ENCODE data around the gene ZSCAN5A.
"Not testable (repeated sequence)": the region's sequence is repeated elsewhere in the genome, so short reads cannot be mapped to it uniquely, and the experiment has no call there.

ZSCAN5A gene, protein sequence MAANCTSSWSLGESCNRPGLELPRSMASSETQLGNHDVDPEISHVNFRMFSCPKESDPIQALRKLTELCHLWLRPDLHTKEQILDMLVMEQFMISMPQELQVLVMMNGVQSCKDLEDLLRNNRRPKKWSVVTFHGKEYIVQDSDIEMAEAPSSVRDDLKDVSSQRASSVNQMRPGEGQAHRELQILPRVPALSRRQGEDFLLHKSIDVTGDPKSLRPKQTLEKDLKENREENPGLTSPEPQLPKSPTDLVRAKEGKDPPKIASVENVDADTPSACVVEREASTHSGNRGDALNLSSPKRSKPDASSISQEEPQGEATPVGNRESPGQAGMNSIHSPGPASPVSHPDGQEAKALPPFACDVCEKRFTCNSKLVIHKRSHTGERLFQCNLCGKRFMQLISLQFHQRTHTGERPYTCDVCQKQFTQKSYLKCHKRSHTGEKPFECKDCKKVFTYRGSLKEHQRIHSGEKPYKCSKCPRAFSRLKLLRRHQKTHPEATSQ

DNA sequence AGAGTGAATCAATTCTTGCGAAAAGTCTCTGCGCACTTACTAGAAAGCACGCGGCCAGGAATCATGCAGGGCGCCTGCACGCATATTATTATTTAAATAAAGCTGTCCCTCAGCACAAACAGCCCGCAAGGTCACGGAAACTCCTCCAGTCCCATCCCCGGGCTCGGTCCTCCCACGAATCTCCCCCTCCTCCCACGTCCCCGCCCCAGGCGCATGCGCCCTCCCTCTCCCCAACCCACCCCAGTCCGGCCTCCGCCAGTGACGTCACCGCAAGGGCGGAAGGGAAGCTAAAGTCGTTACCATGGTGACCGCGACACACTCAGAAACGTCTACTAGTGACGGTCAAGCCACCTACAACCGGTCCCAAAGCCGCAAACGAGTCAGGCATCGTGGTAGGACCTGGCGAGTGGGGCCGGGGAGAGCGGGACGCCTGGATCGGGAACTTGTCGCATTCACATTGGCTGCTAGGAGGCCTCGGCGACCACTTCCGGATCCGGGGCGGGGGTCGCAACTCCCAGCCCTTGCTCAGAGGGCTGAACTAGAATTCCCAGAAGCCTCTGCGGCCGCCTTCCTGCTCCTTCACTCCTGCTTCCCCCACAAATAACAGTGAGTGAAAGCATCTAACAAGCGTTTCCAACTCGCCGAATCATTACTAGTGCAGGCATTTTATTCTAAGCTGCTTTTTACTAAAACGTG is at the start of gene ZSCAN5A:
ZSCAN5A (minus strand) TSS at position 459 of the 696 bp plus-strand sequence. CDS start 89,793 bp downstream, outside the sequence.
- Mint-ChIP-seq H3K9me3 (no peaks in the 10 kb centered on the region), H3K4me1 (ENCODE audit: low read depth) (peaks cover 13% of the 10 kb centered on the region), H3K36me3 (ENCODE audit: low read depth) (peaks cover 7% of the 10 kb centered on the region), H3K4me3 (peak within 1 kb of the TSS; percentile 96), H3K27ac (peak within 1 kb of the TSS; percentile 99), H3K27me3 (ENCODE audit: low read depth) (no peaks in the 10 kb centered on the region)

GRCh38 chr19:56360841-56361240 is 46.2 kb upstream of the ZSCAN5A start:
- no peaks in the 10 kb centered on the region for H3K4me1 Mint-ChIP-seq (ENCODE audit: low read depth)
- no peaks in the 10 kb centered on the region for H3K27me3 Mint-ChIP-seq (ENCODE audit: low read depth)
- H3K36me3 Mint-ChIP-seq (ENCODE audit: low read depth): peaks cover 5% of the 10 kb centered on the region
- H3K9me3 Mint-ChIP-seq: peaks cover 75% of the 10 kb centered on the region
- H3K27ac Mint-ChIP-seq: no peak overlapping the region
- no peak overlapping the region for H3K4me3 Mint-ChIP-seq

DNA sequence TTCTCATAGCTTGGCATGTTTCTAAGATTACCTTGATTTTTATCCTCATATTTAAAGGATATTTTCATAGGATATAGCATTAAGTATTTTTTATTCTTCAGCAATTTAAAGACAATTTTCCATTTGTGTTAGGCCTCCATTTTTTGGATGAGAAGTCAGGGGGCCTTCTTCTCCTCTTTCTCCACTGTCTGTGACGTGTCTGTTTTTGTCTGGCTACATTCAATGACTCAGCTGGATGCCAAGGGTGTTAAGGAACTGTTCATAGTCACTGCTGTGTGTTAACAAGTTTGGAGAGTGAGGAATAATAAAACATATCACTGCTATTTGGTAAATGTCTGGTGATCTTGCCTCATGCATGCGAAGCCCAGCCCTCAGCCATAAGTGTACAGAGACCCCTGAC is 42.3 kb upstream of the ZSCAN5A start:
- Mint-ChIP-seq H3K36me3 (ENCODE audit: low read depth) (peaks cover 4% of the 10 kb centered on the region), H3K27ac (no peak overlapping the region), H3K27me3 (ENCODE audit: low read depth) (no peaks in the 10 kb centered on the region), H3K9me3 (peaks cover 56% of the 10 kb centered on the region), H3K4me3 (no peak overlapping the region), H3K4me1 (ENCODE audit: low read depth) (no peaks in the 10 kb centered on the region)

DNA sequence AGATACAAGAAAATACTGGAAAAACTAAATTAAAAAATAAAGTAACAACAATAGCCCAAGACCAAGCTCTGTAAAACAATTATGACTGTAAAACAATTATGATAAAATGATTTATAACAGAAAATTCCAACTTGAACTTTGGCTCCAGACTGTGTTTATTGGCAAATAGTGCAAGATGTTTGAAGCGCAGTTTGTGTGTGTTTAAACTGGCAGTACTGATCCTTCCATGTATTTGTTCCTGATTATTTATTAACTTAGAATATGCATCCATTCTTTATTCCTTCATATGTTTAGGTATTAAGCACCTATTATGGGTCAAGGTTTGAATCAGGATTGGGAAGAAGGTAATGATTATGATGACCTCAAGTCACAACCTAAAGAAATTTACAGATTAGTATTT is 40.9 kb upstream of the ZSCAN5A start:
- H3K36me3 Mint-ChIP-seq (ENCODE audit: low read depth): peaks cover 4% of the 10 kb centered on the region
- peaks cover 45% of the 10 kb centered on the region for H3K9me3 Mint-ChIP-seq
- no peaks in the 10 kb centered on the region for H3K27me3 Mint-ChIP-seq (ENCODE audit: low read depth)
- H3K4me1 Mint-ChIP-seq (ENCODE audit: low read depth): no peaks in the 10 kb centered on the region
- H3K4me3 Mint-ChIP-seq: no peak overlapping the region
- no peak overlapping the region for H3K27ac Mint-ChIP-seq

- no peaks in the 10 kb centered on the region for H3K27me3 Mint-ChIP-seq (ENCODE audit: low read depth)
- H3K9me3 Mint-ChIP-seq: peaks cover 11% of the 10 kb centered on the region
- no peaks in the 10 kb centered on the region for H3K36me3 Mint-ChIP-seq (ENCODE audit: low read depth)
- H3K4me1 Mint-ChIP-seq (ENCODE audit: low read depth): no peaks in the 10 kb centered on the region
- H3K4me3 Mint-ChIP-seq: no peak overlapping the region
- H3K27ac Mint-ChIP-seq: no peak overlapping the region
Measured at GRCh38 chr19:56351208-56351607, 36.6 kb upstream of the ZSCAN5A start.

- H3K9me3 Mint-ChIP-seq: peaks cover 5% of the 10 kb centered on the region
- no peaks in the 10 kb centered on the region for H3K27me3 Mint-ChIP-seq (ENCODE audit: low read depth)
- H3K4me1 Mint-ChIP-seq (ENCODE audit: low read depth): no peaks in the 10 kb centered on the region
- no peak overlapping the region for H3K4me3 Mint-ChIP-seq
- H3K27ac Mint-ChIP-seq: no peak overlapping the region
- no peaks in the 10 kb centered on the region for H3K36me3 Mint-ChIP-seq (ENCODE audit: low read depth)
Measured at GRCh38 chr19:56350416-56351045, 35.9 kb upstream of the ZSCAN5A start.

GRCh38 chr19:56348289-56348877 is 33.7 kb upstream of the ZSCAN5A start:
- Mint-ChIP-seq H3K27me3 (ENCODE audit: low read depth) (no peaks in the 10 kb centered on the region), H3K4me3 (no peak overlapping the region), H3K27ac (no peak overlapping the region), H3K9me3 (no peaks in the 10 kb centered on the region), H3K4me1 (ENCODE audit: low read depth) (no peaks in the 10 kb centered on the region), H3K36me3 (ENCODE audit: low read depth) (no peaks in the 10 kb centered on the region)

- no peak overlapping the region for H3K4me3 Mint-ChIP-seq
- no peaks in the 10 kb centered on the region for H3K27me3 Mint-ChIP-seq (ENCODE audit: low read depth)
- no peak overlapping the region for H3K27ac Mint-ChIP-seq
- peaks cover 8% of the 10 kb centered on the region for H3K9me3 Mint-ChIP-seq
- no peaks in the 10 kb centered on the region for H3K36me3 Mint-ChIP-seq (ENCODE audit: low read depth)
- no peaks in the 10 kb centered on the region for H3K4me1 Mint-ChIP-seq (ENCODE audit: low read depth)
Measured at GRCh38 chr19:56347163-56347778, 32.6 kb upstream of the ZSCAN5A start.

GRCh38 chr19:56341948-56342347 is 27.3 kb upstream of the ZSCAN5A start:
- Mint-ChIP-seq H3K4me1 (ENCODE audit: low read depth) (no peaks in the 10 kb centered on the region), H3K9me3 (peaks cover 30% of the 10 kb centered on the region), H3K36me3 (ENCODE audit: low read depth) (no peaks in the 10 kb centered on the region), H3K27ac (no peak overlapping the region), H3K27me3 (ENCODE audit: low read depth) (no peaks in the 10 kb centered on the region), H3K4me3 (no peak overlapping the region)

DNA sequence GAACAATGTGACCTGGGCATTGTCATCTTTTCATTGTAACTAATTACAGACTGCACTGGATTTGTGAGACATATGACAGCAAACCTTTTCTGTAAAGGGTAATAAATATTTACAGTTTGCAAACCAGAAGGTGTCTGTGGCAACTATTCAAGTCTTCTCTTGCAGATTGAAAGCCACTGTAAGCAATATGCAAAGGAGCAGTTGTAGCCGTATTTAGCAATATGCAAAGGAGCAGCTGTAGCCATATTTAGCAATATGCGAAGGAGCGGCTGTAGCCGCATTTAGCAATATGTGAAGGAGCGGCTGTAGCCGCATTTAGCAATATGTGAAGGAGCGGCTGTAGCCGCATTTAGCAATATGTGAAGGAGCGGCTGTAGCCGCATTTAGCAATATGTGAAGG is 24.4 kb upstream of the ZSCAN5A start:
- H3K27ac Mint-ChIP-seq; H3K4me1 Mint-ChIP-seq (ENCODE audit: low read depth); H3K4me3 Mint-ChIP-seq; H3K36me3 Mint-ChIP-seq (ENCODE audit: low read depth); H3K27me3 Mint-ChIP-seq (ENCODE audit: low read depth): not testable (repeated sequence)
- peaks cover 30% of the 10 kb centered on the region for H3K9me3 Mint-ChIP-seq

DNA sequence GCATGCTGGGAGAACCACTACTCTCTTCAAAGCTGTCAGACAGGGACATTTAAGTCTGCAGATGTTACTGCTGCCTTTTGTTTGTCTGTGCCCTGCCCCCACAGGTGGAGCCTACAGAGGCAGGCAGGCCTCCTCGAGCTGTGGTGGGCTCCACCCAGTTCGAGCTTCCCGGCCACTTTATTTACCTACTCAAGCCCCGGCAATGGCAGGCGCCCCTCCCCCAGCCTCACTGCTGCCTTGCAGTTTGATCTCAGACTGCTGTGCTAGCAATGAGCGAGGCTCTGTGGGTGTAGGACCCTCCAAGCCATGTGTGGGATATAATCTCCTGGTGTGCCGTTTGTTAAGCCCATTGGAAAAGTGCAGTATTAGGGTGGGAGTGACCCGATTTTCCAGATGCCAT is 22.4 kb upstream of the ZSCAN5A start:
- H3K4me3 Mint-ChIP-seq; H3K27me3 Mint-ChIP-seq (ENCODE audit: low read depth); H3K4me1 Mint-ChIP-seq (ENCODE audit: low read depth); H3K27ac Mint-ChIP-seq; H3K36me3 Mint-ChIP-seq (ENCODE audit: low read depth): not testable (repeated sequence)
- peaks cover 26% of the 10 kb centered on the region for H3K9me3 Mint-ChIP-seq

GRCh38 chr19:56335371-56335770 is 20.7 kb upstream of the ZSCAN5A start:
- not testable (repeated sequence) for H3K4me3 Mint-ChIP-seq; H3K27me3 Mint-ChIP-seq (ENCODE audit: low read depth); H3K36me3 Mint-ChIP-seq (ENCODE audit: low read depth); H3K27ac Mint-ChIP-seq; H3K4me1 Mint-ChIP-seq (ENCODE audit: low read depth)
- H3K9me3 Mint-ChIP-seq: peaks cover 14% of the 10 kb centered on the region

- peaks cover 8% of the 10 kb centered on the region for H3K9me3 Mint-ChIP-seq
- H3K4me1 Mint-ChIP-seq (ENCODE audit: low read depth): no peaks in the 10 kb centered on the region
- no peak overlapping the region for H3K4me3 Mint-ChIP-seq
- H3K27me3 Mint-ChIP-seq (ENCODE audit: low read depth): no peaks in the 10 kb centered on the region
- H3K27ac Mint-ChIP-seq: no peak overlapping the region
- no peaks in the 10 kb centered on the region for H3K36me3 Mint-ChIP-seq (ENCODE audit: low read depth)
Measured at GRCh38 chr19:56333506-56333905, 18.9 kb upstream of the ZSCAN5A start.

DNA sequence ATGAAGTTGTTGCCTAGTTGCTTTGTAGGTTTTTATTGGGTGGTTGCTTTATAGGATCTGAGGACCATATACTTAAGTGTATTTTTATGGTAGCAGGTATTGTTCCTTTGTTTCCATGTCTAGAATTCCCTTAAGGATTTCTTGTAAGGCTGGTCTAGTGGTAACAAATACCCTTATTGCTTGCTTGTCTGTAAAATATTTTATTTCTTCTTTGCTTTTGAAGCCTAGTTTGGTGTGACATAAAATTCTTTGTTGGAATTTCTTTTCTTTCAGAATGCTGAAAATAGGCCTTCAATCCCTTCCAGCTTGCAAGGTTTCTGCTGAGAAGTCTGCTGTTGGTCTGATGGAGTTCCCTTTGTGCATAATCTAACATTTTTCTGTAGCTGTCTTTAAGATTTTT is 18.1 kb upstream of the ZSCAN5A start:
- H3K36me3 Mint-ChIP-seq (ENCODE audit: low read depth): no peaks in the 10 kb centered on the region
- no peak overlapping the region for H3K27ac Mint-ChIP-seq
- H3K27me3 Mint-ChIP-seq (ENCODE audit: low read depth): no peaks in the 10 kb centered on the region
- peaks cover 5% of the 10 kb centered on the region for H3K9me3 Mint-ChIP-seq
- no peak overlapping the region for H3K4me3 Mint-ChIP-seq
- no peaks in the 10 kb centered on the region for H3K4me1 Mint-ChIP-seq (ENCODE audit: low read depth)

All from T-helper 1 cell treated with Interleukin-12 subunit alpha and Interleukin-12 subunit beta and Interleukin-4 antibody, amounts not matched to agents 30 μg/mL and 1 μg/mL, for 36 hours (primary cell).